GM21390 (cell line): ENCODE measurements around the gene KRTAP20-4.

Experiments
- ATAC-seq: cut with Tn5 transposase; IDR thresholded peaks from one replicate; pipeline ENCODE4 v1.9.1; 2021; ENCODE audit not compliant: unreplicated experiment

KRTAP20-4 gene

DNA sequence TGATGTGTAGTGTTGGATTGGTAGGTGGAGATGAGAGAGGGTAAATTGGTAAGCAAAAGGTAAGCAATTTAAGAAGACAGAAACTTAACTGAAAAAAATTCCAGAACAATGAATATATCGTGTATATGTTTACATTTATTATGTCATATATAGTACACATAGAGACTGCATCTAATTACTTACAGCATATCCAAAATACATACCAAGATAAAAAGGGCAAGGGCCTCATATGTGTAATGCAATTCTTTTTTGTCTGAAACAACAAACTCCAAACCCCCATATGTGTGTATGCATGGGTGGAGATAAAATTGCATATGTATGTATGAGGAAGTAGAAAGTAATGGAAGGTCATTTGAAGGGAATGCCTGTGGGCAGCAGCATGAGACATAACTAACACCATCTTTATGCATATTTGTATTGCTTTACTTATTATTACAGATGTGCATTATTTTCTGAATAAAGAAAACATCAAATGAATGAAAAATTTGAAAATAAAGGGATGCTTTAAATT is 26.5 kb downstream of the KRTAP20-4 start:
- ATAC-seq = no peak

DNA sequence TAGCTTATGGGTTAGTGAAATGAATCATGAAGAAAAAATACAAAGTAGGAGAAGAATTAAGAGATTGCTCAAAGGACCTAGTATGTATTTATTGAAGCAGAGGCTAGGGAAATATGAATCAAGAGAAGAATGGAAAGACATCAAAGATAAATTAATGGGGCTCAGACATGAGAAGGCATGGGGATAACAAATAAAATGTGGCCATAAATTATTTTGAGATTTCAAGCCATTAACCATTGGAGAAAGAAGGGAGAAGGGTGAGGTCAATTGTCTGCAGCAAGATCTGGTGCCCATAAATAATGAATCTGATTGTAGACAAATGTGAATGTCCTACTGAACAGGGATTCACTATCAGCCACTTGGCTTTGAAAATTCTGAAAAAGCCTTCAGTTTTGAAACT is 32.5 kb downstream of the KRTAP20-4 start:
- no peak for ATAC-seq

DNA sequence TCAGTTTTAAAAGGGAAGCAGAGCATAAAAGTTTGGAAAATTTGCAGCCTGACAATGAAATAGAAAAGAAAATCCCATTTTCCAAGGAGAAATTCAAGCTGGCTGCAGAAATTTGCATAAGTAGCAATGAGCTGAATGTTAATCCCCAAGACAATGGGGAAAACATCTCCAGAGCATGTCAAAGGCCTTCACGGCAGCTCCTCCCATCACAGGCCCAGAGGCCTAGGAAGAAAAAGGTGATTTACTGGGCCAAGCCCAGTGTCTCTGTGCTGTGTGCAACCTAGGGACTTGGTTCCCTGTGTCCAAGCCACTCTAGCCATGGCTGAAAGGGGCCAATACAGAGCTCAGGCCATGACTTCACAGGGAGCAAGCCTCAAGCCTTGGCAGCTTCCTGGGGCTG is 48.3 kb downstream of the KRTAP20-4 start:
- ATAC-seq = no peak
